Smooth muscle cell (in vitro differentiated cells): ENCODE results near the gene MYBPH. TPM values are rescaled to one million over a fixed set of nuclear protein-coding genes. Genes with fewer than 3 reads are reported as not detected.

Experiments used
- DNase-seq: peaks from one replicate; lab custom pipeline; 2025; ENCODE audit not compliant: unreplicated experiment; lab: John Stamatoyannopoulos, UW
- H2AFZ ChIP-seq: fragments of 200-600 bp; sonication (generic); 2 replicates; pipeline ENCODE4 v1.6.0; 2016; ENCODE audit warnings: antibody characterized with exemption, low read depth, mild to moderate bottlenecking
- H3F3A ChIP-seq: fragments of 200-600 bp; sonication (generic); 2 replicates; pipeline ENCODE4 v1.6.0; 2017; ENCODE audit warnings: antibody characterized with exemption, low read depth
- H3K27ac ChIP-seq: fragments of 200-600 bp; sonication (generic); 2 replicates; pipeline ENCODE4 v1.5.1; 2016; ENCODE audit warnings: low read depth, mild to moderate bottlenecking
- H3K27me3 ChIP-seq: fragments of 200-600 bp; sonication (generic); 2 replicates; pipeline ENCODE4 v1.6.1; 2016; ENCODE audit warnings: low read depth, mild to moderate bottlenecking
- H3K36me3 ChIP-seq: fragments of 200-600 bp; sonication (generic); 2 replicates; pipeline ENCODE4 v1.5.1; 2016; ENCODE audit warnings: low read depth
- H3K4me1 ChIP-seq: fragments of 200-600 bp; sonication (generic); 2 replicates; pipeline ENCODE4 v1.5.1; 2016; ENCODE audit warnings: low read depth
- H3K4me2 ChIP-seq: fragments of 200-600 bp; sonication (generic); 2 replicates; pipeline ENCODE4 v1.6.0; 2016; ENCODE audit warnings: mild to moderate bottlenecking
- H3K4me3 ChIP-seq: fragments of 200-600 bp; sonication (generic); 2 replicates; pipeline ENCODE4 v1.5.1; 2016; ENCODE audit warnings: mild to moderate bottlenecking
- H3K79me2 ChIP-seq: fragments of 200-600 bp; sonication (generic); 2 replicates; pipeline ENCODE4 v1.6.0; 2016; ENCODE audit warnings: low read depth, mild to moderate bottlenecking
- H3K9ac ChIP-seq: fragments of 200-600 bp; sonication (generic); 2 replicates; pipeline ENCODE4 v1.6.0; 2016; ENCODE audit warnings: low read depth
- H3K9me3 ChIP-seq: fragments of 200-600 bp; sonication (generic); replicated peaks from 2 replicates; pipeline ENCODE4 v1.5.1; 2016; ENCODE audit warnings: low read depth
- H4K20me1 ChIP-seq: fragments of 200-600 bp; sonication (generic); 2 replicates; pipeline ENCODE4 v1.6.0; 2016; ENCODE audit warnings: low read depth
- WGBS: methylation state at CpG from one replicate; pipeline ENCODE4 v1.1.7; 2016; ENCODE audit warnings: low lambda C conversion rate; 5-methylcytosine and 5-hydroxymethylcytosine counted together
- polyA plus RNA-seq: library from polyadenylated mRNA; unstranded; fragments of >200 nt; fragmentation: Nextera tagmentation; extraction: Ambion mirVana; gene quantifications from 2 replicates; pipeline ENCODE4 v1.2.1, GENCODE V29; 2016
- total RNA-seq: library from RNA; depleted of rRNA; stranded (reverse); fragments of >200 nt; gene quantifications from 2 replicates; pipeline ENCODE4 v1.2.3, GENCODE V29; 2014
- TF ChIP-seq, protein P1 (sequence below): fragments of 200-600 bp; sonication (generic); IDR thresholded peaks from 2 replicates; pipeline ENCODE4 v1.5.1; 2017; ENCODE audit warnings: borderline replicate concordance, mild to moderate bottlenecking, antibody characterized with exemption; ENCODE audit not compliant: insufficient read depth, poor library complexity, severe bottlenecking

Gene MYBPH
- total and polyA plus RNA-seq, 2 experiments from 2014 or later: 0.67 to 1.7 TPM

DNA sequence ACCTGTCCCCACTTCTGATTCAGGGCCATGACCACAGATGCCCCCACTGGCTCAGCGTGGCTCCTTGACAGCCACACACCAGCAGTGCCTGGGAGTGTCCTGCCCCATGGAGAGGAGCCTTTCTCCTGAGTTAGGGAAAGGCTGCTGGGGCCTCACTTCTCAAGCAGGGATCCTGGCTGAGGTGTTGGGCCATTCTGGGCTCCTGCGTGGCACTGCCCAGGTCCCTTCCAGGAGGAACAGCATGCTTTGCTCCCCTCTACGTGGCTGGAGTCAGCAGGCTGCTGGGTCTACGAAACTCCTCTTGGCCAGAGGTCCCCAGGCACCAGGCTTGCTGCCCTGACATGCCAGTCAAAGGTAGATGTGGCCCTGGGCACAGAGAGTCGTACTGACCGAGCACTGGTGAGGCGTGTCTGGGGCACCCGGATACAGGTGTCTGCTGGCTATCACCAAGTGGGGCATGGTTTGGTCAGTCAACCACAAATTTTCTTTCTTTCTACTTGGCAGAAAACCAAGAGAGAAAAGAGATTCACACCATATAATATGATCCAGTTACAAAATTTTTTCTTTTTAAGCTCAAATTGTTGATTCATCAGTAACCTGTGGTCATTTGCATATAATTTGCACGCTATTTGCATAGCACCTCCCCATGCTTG lies 44.0 kb downstream of the MYBPH start:
- no peaks in the 10 kb centered on the region for H3K27me3 ChIP-seq
- no peak for DNase-seq
- H3K4me1 ChIP-seq: peaks cover 31% of the 10 kb centered on the region
- H3K36me3 ChIP-seq: no peaks in the 10 kb centered on the region
- TF ChIP-seq, protein P1, sequence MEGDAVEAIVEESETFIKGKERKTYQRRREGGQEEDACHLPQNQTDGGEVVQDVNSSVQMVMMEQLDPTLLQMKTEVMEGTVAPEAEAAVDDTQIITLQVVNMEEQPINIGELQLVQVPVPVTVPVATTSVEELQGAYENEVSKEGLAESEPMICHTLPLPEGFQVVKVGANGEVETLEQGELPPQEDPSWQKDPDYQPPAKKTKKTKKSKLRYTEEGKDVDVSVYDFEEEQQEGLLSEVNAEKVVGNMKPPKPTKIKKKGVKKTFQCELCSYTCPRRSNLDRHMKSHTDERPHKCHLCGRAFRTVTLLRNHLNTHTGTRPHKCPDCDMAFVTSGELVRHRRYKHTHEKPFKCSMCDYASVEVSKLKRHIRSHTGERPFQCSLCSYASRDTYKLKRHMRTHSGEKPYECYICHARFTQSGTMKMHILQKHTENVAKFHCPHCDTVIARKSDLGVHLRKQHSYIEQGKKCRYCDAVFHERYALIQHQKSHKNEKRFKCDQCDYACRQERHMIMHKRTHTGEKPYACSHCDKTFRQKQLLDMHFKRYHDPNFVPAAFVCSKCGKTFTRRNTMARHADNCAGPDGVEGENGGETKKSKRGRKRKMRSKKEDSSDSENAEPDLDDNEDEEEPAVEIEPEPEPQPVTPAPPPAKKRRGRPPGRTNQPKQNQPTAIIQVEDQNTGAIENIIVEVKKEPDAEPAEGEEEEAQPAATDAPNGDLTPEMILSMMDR: no peak
- H3K27ac ChIP-seq: no peak overlapping the region
- peaks cover 5% of the 10 kb centered on the region for H3F3A ChIP-seq
- 93% methylated on average over 9 of the region's 9 CpGs for WGBS
- H3K79me2 ChIP-seq: peaks cover 16% of the 10 kb centered on the region
- no peak overlapping the region for H3K4me2 ChIP-seq
- no peak overlapping the region for H3K9ac ChIP-seq
- H3K9me3 ChIP-seq: no peaks in the 10 kb centered on the region
- H2AFZ ChIP-seq: no peak overlapping the region
- no peak overlapping the region for H3K4me3 ChIP-seq
- H4K20me1 ChIP-seq: peaks cover 26% of the 10 kb centered on the region

- TF ChIP-seq, protein P1: no peak
- Histone ChIP-seq H3K4me2 (peak overlapping the region; percentile 99), H3K9me3 (no peaks in the 10 kb centered on the region), H2AFZ (no peak overlapping the region), H3K27me3 (no peaks in the 10 kb centered on the region), H3K27ac (no peak overlapping the region), H3K4me3 (no peak overlapping the region), H3K4me1 (peaks cover 38% of the 10 kb centered on the region), H3K9ac (no peak overlapping the region), H4K20me1 (peaks cover 26% of the 10 kb centered on the region), H3F3A (peaks cover 5% of the 10 kb centered on the region), H3K79me2 (peaks cover 6% of the 10 kb centered on the region), H3K36me3 (no peaks in the 10 kb centered on the region)
- DNase-seq: no peak
- WGBS: 84% methylated on average over 3 of the region's 3 CpGs
Measured at GRCh38 chr1:203130358-203130985, 45.2 kb downstream of the MYBPH start.

DNA sequence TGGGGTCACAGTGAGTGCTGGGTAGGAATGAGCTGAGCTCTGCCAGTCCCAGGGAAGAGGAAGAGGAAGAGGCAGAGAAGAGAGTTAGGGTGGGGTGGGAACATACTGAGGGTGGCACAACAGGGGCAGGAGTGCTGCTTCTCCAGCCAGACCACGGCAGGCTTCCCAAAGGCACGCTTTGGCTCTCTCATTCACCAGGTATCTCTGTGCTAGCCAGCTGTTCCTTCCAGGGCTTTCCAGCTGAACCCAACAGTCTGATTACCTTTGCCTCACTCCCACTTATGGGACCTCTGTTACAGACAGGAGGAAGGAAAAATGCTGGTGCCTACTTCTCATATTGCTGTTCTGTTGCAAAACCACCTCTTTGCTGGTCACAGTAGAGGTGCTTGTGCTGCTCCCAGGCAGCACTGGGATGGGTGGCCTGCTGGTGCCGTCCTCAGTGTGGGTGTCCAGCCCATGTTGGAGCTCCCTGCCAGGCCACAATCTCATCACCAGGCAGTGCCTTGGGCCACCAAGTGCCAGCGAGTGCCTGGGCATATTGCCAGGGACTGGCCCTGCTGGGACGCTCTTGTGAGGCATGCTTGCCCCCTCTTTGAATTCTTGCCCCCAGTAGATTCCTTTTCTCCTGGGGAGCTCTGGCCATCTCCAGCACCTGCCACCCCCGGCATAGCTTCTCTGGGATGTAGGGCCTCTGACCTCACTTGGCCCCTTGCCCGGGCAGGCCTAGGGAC lies 46.0 kb downstream of the MYBPH start:
- H3K9me3 ChIP-seq: no peaks in the 10 kb centered on the region
- peaks cover 5% of the 10 kb centered on the region for H3F3A ChIP-seq
- TF ChIP-seq, protein P1: no peak
- H2AFZ ChIP-seq: no peak overlapping the region
- H3K27ac ChIP-seq: no peak overlapping the region
- H3K27me3 ChIP-seq: no peaks in the 10 kb centered on the region
- H3K9ac ChIP-seq: no peak overlapping the region
- H4K20me1 ChIP-seq: peaks cover 26% of the 10 kb centered on the region
- H3K4me3 ChIP-seq: no peak overlapping the region
- H3K79me2 ChIP-seq: no peaks in the 10 kb centered on the region
- WGBS: 89% methylated on average over 7 of the region's 7 CpGs
- H3K4me2 ChIP-seq: peak overlapping the region; percentile 99
- peaks cover 38% of the 10 kb centered on the region for H3K4me1 ChIP-seq
- no peak for DNase-seq
- no peaks in the 10 kb centered on the region for H3K36me3 ChIP-seq
